ENCODE measurements around the gene CCDC86.

Gene CCDC86

GRCh38 chr11:60899977-60900376 lies 58.1 kb downstream of the CCDC86 start:
- Histone ChIP-seq H3K9me3 (no peaks in the 10 kb centered on the region), H4K20me1 (peaks cover 64% of the 10 kb centered on the region), H3K27ac (no peak overlapping the region), H3K4me3 (no peak overlapping the region), H3K36me3 (peaks cover 96% of the 10 kb centered on the region), H3K27me3 (no peaks in the 10 kb centered on the region), H3K9ac (no peak overlapping the region), H3K4me2 (no peak overlapping the region), H3K4me1 (peaks cover 16% of the 10 kb centered on the region)
- no peak for TF ChIP-seq Cebpa-rat (IDR thresholded peaks at IDR 0.05)
